ENCODE results near the gene CCDC51. TPM values are rescaled to one million over a fixed set of nuclear protein-coding genes. Genes with fewer than 3 reads are reported as not detected.

The CCDC51 gene
- total and polyA plus RNA-seq, 2 of the 13 experiments (the other 11 are each of a cell fraction or from before 2014, with no cell fraction given), result 18.1 to 29.4 TPM

- FAIRE-seq, result no peak
Measured at GRCh38 chr3:48456456-48456855, 16.5 kb upstream of the CCDC51 start.

GRCh38 chr3:48451270-48451669 lies 11.4 kb upstream of the CCDC51 start:
- no peak overlapping the region for H3K4me3 ChIP-seq (replicated peaks in 1 of 3; ENCODE audit: insufficient read depth in 1 of 3, low read depth in 2 of 3, low read length in 3 of 3)
- 0 out of 2 replicates have a peak overlapping the region, but pooled peaks have one; percentile 6 for H3K4me2 ChIP-seq (ENCODE audit: low read depth, low read length)
- BruUV-seq (replicated peaks), result no TSS peak
- intact Hi-C loops (cut with micrococcal nuclease; ENCODE audit: unreplicated experiment), result no loop called here
- WGBS (ENCODE audit: low lambda C conversion rate), result no CpG with 5 or more reads among the region's 1 CpG
- CTCF ChIA-PET (ENCODE audit: low intra/inter-chr PET ratio, low total read pairs), result no interaction called here
- DNase-seq (ENCODE audit: low spot score) (peak; percentile 81), FAIRE-seq (peak; percentile 75), ATAC-seq (peak; percentile 24)
- peak overlapping the region; percentile 45 for H3K27ac ChIP-seq (ENCODE audit: extremely low read length, insufficient read depth, low read length)
- POLR2A ChIA-PET, result interaction anchor here (1.0 to 3.2 kb wide), 10 partner anchors 10 to 105 kb away, joined by 3 to 29 read pairs (median 5); partner anchors contain the start of genes CCDC51, PFKFB4 and TMA7
- no peaks in the 10 kb centered on the region for H4K20me1 ChIP-seq (ENCODE audit: insufficient read depth, low read length)
- H3K4me1 ChIP-seq (ENCODE audit: insufficient read depth, low read length), result peaks cover 38% of the 10 kb centered on the region
- H2AFZ ChIP-seq (ENCODE audit: low read length), result no peak overlapping the region
- no peak overlapping the region for H3K9ac ChIP-seq (ENCODE audit: insufficient read depth, low read depth, low read length)
- H3K36me3 ChIP-seq (replicated peaks in 1 of 2; ENCODE audit: control insufficient read depth in 1 of 2, insufficient read depth in 2 of 2, low read length in 2 of 2), result peaks cover 6 to 13% of the 10 kb centered on the region in 2 experiments
- H3K79me2 ChIP-seq (ENCODE audit: insufficient read depth, low read length), result peaks cover 9% of the 10 kb centered on the region
- H3K27me3 ChIP-seq (ENCODE audit: control insufficient read depth in 1 of 2, insufficient read depth in 2 of 2, low read length in 2 of 2), result no peaks in the 10 kb centered on the region; a peak in 1 of 5 replicates
- no peaks in the 10 kb centered on the region for H3K9me3 ChIP-seq (ENCODE audit: low read length)
- in situ Hi-C loops (cut with HindIII; ENCODE audit: extremely low pct_ligation_motif_present, low pct_unique_long_range_greater_than_20kb), result no loop called here
- TF ChIP-seq ARID4A (CRISPR knock-in tag; IDR thresholded peaks at IDR 0.05; ENCODE audit: borderline replicate concordance) (peak; percentile 42; the same call in 1 of the 2 replicates), ZNF256 (CRISPR knock-in tag; conservative IDR thresholded peaks at IDR 0.05) (no peak), HHEX (CRISPR knock-in tag; IDR thresholded peaks at IDR 0.05) (no peak), HMG20A (CRISPR knock-in tag; IDR thresholded peaks at IDR 0.05; ENCODE audit: borderline replicate concordance) (no peak), ZSCAN12 (CRISPR knock-in tag; IDR thresholded peaks at IDR 0.05) (no peak), ZMYM4 (CRISPR knock-in tag; IDR thresholded peaks at IDR 0.05) (0 out of 2 replicates have a peak, but pooled peaks have one; percentile 32), RBAK (CRISPR knock-in tag; IDR thresholded peaks at IDR 0.05) (no peak), CENPBD1 (CRISPR knock-in tag; IDR thresholded peaks at IDR 0.05; ENCODE audit: borderline replicate concordance, low read depth) (no peak), ATF4 (CRISPR knock-in tag; IDR thresholded peaks at IDR 0.05) (no peak), ZFP90 (CRISPR knock-in tag; IDR thresholded peaks at IDR 0.05; ENCODE audit: borderline replicate concordance) (peak; percentile 90; the same call in 1 of the 2 replicates), SAP130 (CRISPR knock-in tag; IDR thresholded peaks at IDR 0.05; ENCODE audit: low read depth) (0 out of 2 replicates have a peak, but pooled peaks have one; percentile 10), SRSF4 (IDR thresholded peaks at IDR 0.05; ENCODE audit: low read depth, low read length, poor library complexity, severe bottlenecking) (no peak)

More at GRCh38 chr3:48456456-48456855, 16.5 kb upstream of the CCDC51 start:
- H3K9ac ChIP-seq (ENCODE audit: insufficient read depth, low read depth, low read length), result no peak overlapping the region
- H3K27me3 ChIP-seq (ENCODE audit: control insufficient read depth in 1 of 2, insufficient read depth in 2 of 2, low read length in 2 of 2), result no peaks in the 10 kb centered on the region
- TF ChIP-seq ZNF335 (CRISPR knock-in tag; IDR thresholded peaks at IDR 0.05), result no peak
- TF ChIP-seq RARA (CRISPR knock-in tag; IDR thresholded peaks at IDR 0.05), result no peak
- TF ChIP-seq HCFC1 (IDR thresholded peaks at IDR 0.05; ENCODE audit: low read depth, low read length), result no peak
- intact Hi-C loops (cut with micrococcal nuclease; ENCODE audit: unreplicated experiment), result no loop called here
- ChIA-PET CTCF (ENCODE audit: low intra/inter-chr PET ratio, low total read pairs) (no interaction called here), POLR2A (interaction anchor here (0.8 to 1.5 kb wide), 2 partner anchors 10 to 17 kb away, joined by 3 to 5 read pairs; partner anchors contain the start of gene ATRIP)
- WGBS (ENCODE audit: low lambda C conversion rate), result 100% methylated on average over 1 of the region's 1 CpG
- no peak overlapping the region for H2AFZ ChIP-seq (ENCODE audit: low read length)
- ATAC-seq (no peak), DNase-seq (ENCODE audit: low spot score) (no peak)
- H3K79me2 ChIP-seq (ENCODE audit: insufficient read depth, low read length), result no peaks in the 10 kb centered on the region
- BruUV-seq (replicated peaks), result no TSS peak
- in situ Hi-C loops (cut with HindIII; ENCODE audit: extremely low pct_ligation_motif_present, low pct_unique_long_range_greater_than_20kb), result no loop called here
- peaks cover 5% of the 10 kb centered on the region for H3K4me1 ChIP-seq (ENCODE audit: insufficient read depth, low read length)
- no peak overlapping the region for H3K4me2 ChIP-seq (ENCODE audit: low read depth, low read length)
- no peak overlapping the region for H3K27ac ChIP-seq (ENCODE audit: extremely low read length, insufficient read depth, low read length)
- no peak overlapping the region for H3K4me3 ChIP-seq (replicated peaks in 1 of 3; ENCODE audit: insufficient read depth in 1 of 3, low read depth in 2 of 3, low read length in 3 of 3)
- peaks cover 18 to 51% of the 10 kb centered on the region in 2 experiments for H3K36me3 ChIP-seq (replicated peaks in 1 of 2; ENCODE audit: control insufficient read depth in 1 of 2, insufficient read depth in 2 of 2, low read length in 2 of 2)
- no peaks in the 10 kb centered on the region for H4K20me1 ChIP-seq (ENCODE audit: insufficient read depth, low read length)
- H3K9me3 ChIP-seq (ENCODE audit: low read length), result no peaks in the 10 kb centered on the region

Data from HepG2 (cell line).